Nephron (organoid): ENCODE measurements around the gene WDFY4.

Experiments used
- H3K27ac Mint-ChIP-seq, 3 experiments: 2 replicates each; pipeline ENCODE4 v1.8.0; 2020; ENCODE audit warnings: mixed read lengths in 3 of 3, mild to moderate bottlenecking in 2 of 3, moderate library complexity in 1 of 3
- H3K27me3 Mint-ChIP-seq: 2 replicates; pipeline ENCODE4 v1.8.0; 2021; ENCODE audit warnings: low read depth, mild to moderate bottlenecking, moderate library complexity, mixed read lengths
- H3K36me3 Mint-ChIP-seq: 2 replicates; pipeline ENCODE4 v1.8.0; 2020; ENCODE audit warnings: low read depth, mixed read lengths
- H3K4me1 Mint-ChIP-seq: 2 replicates; pipeline ENCODE4 v1.8.0; 2020; ENCODE audit warnings: mixed read lengths
- H3K4me3 Mint-ChIP-seq, 3 experiments: 2 replicates each; pipeline ENCODE4 v1.8.0; 2020; ENCODE audit warnings: mild to moderate bottlenecking in 3 of 3, mixed read lengths in 3 of 3, moderate library complexity in 2 of 3
- H3K9me3 Mint-ChIP-seq: 2 replicates; pipeline ENCODE4 v1.8.0; 2020; ENCODE audit warnings: mixed read lengths
- TF ChIP-seq, protein P1 (sequence below), 3 experiments: fragments of 200-600 bp; sonication (generic); IDR thresholded peaks; one replicate each; pipeline ENCODE4 v1.5.0; 2021; ENCODE audit warnings: antibody characterized with exemption in 3 of 3; ENCODE audit not compliant: unreplicated experiment in 3 of 3

WDFY4 gene

DNA sequence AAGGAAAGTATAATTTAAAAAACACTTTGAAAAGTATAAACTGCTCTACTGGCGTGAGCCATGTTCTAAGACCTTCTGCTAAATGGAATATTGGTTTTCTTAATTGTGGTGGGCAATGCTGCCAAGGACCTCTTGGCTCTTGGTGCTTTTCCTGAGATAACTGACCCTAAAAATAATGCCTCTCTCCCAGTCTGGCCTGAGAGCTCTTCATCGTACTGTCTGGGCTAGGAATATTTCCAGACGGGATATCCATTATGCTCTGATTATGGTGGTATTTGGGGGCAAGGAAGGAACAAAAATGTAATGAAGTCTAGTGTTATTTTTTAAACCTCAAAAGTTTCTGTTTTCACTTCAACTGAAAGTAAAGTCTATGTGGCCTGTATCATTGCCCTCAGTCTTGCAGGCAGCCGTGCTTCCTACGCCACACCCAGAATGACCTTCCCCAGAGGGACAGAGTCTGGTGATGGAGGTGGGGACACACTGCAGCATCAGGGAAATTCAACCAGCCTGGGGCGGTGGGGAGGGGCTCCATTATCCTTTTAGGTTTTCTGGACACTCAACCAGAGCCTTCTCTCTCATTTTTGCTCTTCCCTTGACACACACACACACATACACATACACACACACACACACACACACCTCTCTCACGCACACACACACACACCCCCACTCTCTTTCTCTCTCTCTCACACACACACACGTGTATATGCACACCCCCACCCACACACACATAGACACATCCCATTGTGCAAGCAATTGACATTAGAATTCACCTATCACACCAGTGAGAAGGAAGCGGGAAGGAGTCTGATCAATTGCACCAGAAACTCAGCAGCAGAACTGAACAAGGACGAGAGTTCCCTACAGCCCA lies 155.4 kb downstream of the WDFY4 start:
- Mint-ChIP-seq H3K27ac (peak overlapping the region in 2 of 3 experiments; percentile 43 to 66), H3K27me3 (peaks cover 6% of the 10 kb centered on the region), H3K4me1 (peaks cover 48% of the 10 kb centered on the region), H3K4me3 (no peak overlapping the region), H3K9me3 (no peaks in the 10 kb centered on the region), H3K36me3 (no peaks in the 10 kb centered on the region)
- TF ChIP-seq, protein P1, sequence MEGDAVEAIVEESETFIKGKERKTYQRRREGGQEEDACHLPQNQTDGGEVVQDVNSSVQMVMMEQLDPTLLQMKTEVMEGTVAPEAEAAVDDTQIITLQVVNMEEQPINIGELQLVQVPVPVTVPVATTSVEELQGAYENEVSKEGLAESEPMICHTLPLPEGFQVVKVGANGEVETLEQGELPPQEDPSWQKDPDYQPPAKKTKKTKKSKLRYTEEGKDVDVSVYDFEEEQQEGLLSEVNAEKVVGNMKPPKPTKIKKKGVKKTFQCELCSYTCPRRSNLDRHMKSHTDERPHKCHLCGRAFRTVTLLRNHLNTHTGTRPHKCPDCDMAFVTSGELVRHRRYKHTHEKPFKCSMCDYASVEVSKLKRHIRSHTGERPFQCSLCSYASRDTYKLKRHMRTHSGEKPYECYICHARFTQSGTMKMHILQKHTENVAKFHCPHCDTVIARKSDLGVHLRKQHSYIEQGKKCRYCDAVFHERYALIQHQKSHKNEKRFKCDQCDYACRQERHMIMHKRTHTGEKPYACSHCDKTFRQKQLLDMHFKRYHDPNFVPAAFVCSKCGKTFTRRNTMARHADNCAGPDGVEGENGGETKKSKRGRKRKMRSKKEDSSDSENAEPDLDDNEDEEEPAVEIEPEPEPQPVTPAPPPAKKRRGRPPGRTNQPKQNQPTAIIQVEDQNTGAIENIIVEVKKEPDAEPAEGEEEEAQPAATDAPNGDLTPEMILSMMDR (IDR thresholded peaks at IDR 0.05; ENCODE audit: unreplicated experiment in 3 of 3): no peak

DNA sequence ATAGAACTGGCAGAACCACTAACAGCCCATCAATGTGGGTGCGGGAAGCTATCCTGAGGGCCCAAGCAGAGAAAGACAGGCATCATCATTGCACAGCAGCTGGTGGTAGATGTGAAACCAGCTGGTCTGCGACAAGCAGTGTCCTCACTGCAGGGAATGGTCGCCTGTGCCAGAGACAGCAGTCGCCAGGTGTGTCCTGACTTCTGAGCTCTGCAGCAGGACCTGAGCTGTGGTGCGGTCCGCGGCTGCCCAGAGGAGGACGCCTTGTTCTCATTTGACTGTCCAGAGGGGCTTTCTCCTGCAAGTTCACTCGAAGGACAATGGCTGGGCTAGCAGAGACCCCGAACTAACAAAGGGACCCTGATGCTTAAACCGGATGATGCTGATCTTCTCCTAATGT lies 157.6 kb downstream of the WDFY4 start:
- H3K27me3 Mint-ChIP-seq: peaks cover 6% of the 10 kb centered on the region
- TF ChIP-seq, protein P1 (IDR thresholded peaks at IDR 0.05; ENCODE audit: unreplicated experiment in 3 of 3): no peak
- H3K36me3 Mint-ChIP-seq: no peaks in the 10 kb centered on the region
- no peak overlapping the region for H3K27ac Mint-ChIP-seq
- no peaks in the 10 kb centered on the region for H3K9me3 Mint-ChIP-seq
- peaks cover 47% of the 10 kb centered on the region for H3K4me1 Mint-ChIP-seq
- no peak overlapping the region for H3K4me3 Mint-ChIP-seq

DNA sequence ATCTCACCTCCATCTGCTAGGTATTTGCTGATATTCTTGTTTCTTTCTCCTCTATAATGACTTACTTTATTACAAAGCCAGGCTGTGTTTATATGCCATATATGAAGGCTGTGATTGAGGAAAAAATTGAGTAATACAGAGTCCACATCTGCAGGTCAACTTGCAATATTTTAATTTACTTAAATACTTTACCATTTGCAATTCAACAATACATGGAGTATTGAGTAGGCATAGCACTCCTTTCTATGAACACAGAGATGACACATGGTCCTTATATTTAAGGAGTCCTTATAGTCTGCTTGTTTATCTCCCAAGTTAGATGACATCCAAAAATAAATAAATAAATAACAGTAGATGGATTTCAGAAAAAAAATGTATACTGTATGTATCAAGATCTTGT lies 158.5 kb downstream of the WDFY4 start:
- TF ChIP-seq, protein P1 (IDR thresholded peaks at IDR 0.05; ENCODE audit: unreplicated experiment in 3 of 3): no peak
- Mint-ChIP-seq H3K4me1 (peaks cover 40% of the 10 kb centered on the region), H3K36me3 (no peaks in the 10 kb centered on the region), H3K9me3 (no peaks in the 10 kb centered on the region), H3K27me3 (peaks cover 6% of the 10 kb centered on the region), H3K27ac (no peak overlapping the region), H3K4me3 (no peak overlapping the region)

DNA sequence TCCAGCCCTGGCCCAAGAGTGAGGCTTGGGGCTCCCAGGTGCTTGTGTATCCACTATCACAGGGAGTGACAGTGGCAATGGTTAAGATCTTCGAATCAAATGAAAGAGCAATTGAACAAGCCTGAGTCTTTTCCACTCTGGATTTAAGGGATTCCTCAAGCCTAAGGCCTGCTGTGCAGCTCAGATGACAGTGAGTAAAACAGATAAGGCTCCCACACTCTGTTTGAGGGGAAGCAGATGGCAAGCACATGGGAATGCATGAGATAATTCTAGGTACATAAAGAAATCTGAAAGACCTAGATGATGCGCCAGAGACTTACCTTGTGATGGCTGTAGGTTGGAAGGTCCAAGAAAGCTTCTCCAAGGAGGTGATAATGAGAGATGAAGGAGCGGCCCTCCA lies 159.9 kb downstream of the WDFY4 start:
- Mint-ChIP-seq H3K4me3 (no peak overlapping the region), H3K4me1 (peaks cover 26% of the 10 kb centered on the region), H3K36me3 (no peaks in the 10 kb centered on the region), H3K27me3 (peaks cover 6% of the 10 kb centered on the region), H3K27ac (peak overlapping the region in 2 of 3 experiments; percentile 48 to 63), H3K9me3 (no peaks in the 10 kb centered on the region)
- TF ChIP-seq, protein P1 (IDR thresholded peaks at IDR 0.05; ENCODE audit: unreplicated experiment in 3 of 3): no peak

DNA sequence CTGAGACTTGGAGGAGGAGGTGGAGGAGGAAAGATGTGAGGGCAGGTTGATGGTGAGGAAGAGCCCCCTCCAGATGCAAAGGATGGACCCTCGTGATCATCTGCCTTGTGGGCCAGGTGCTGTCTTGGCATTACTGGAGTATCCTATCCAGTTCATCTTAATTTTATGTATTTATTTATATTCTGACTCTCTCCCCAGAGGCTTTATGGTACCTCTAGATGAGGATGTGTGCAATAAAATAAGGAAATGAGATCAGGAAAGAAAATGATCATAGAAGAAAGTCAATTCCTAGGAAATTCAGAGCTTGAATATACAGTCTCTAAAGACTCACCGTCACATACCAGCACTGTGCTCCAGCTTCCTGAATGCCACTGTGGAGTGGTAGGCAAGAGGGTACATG lies 160.8 kb downstream of the WDFY4 start:
- H3K4me3 Mint-ChIP-seq: no peak overlapping the region
- H3K4me1 Mint-ChIP-seq: peaks cover 17% of the 10 kb centered on the region
- TF ChIP-seq, protein P1 (IDR thresholded peaks at IDR 0.05; ENCODE audit: unreplicated experiment in 3 of 3): no peak
- peaks cover 3% of the 10 kb centered on the region for H3K27me3 Mint-ChIP-seq
- H3K36me3 Mint-ChIP-seq: no peaks in the 10 kb centered on the region
- H3K27ac Mint-ChIP-seq: no peak overlapping the region
- H3K9me3 Mint-ChIP-seq: no peaks in the 10 kb centered on the region

DNA sequence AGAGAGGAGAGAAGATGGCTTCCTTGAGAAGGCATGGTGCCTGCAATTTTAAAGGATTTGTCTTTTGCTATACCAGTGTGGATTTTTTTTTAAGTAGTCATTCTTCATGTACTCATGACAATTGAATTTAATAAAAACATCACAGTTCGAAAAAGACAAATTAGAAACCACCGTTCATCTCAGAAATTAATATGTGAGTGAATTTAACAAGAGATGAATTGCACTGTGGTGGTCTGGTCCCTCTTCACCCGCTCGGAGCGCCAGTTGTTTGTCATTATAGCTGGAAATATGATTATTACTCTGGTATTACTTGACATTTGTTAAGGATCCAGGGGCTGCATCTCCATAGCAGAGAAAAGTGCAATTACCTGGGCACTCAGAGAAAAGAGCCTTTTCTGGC lies 163.0 kb downstream of the WDFY4 start:
- Mint-ChIP-seq H3K27ac (no peak overlapping the region), H3K9me3 (no peaks in the 10 kb centered on the region), H3K4me1 (peaks cover 17% of the 10 kb centered on the region), H3K4me3 (no peak overlapping the region), H3K36me3 (no peaks in the 10 kb centered on the region), H3K27me3 (peaks cover 3% of the 10 kb centered on the region)
- TF ChIP-seq, protein P1 (IDR thresholded peaks at IDR 0.05; ENCODE audit: unreplicated experiment in 3 of 3): no peak
